ENCODE measurements around the gene SLC38A11.

SLC38A11 gene

DNA sequence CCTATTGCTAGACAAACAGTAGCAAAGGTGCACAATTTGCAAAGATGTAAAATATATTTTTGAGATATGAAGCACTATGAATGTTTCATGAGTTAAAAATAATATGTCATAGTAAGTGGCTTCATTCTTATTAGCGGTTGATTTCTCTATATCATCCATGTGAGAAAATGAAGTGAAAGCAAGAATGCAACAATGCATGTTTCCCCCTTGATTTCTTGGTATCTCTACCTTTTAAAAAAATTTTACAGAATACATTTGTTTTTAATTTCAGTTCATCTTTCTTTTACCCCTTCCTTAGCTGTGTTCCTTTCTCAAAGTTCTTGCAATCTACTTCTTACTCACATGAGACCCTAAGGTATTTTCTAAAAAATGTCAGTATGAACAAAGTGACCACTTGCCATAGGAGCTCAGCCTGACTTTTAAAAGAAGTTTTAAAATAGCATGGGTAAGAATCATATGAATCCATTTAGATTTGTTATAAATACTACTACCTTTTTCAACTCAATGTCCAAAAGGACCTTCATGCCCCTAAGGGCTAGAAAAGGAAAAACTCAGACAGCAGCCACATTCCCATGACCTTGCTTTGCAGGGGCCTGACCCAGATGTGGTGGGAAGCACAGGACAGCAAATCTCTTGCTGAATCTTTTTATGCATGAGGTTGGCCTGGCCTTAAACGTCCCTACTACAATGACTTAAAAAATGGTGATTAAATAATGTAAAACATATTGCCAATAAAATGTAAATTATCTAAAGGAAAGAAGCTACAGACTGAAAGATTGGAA, 14.8 kb upstream of the SLC38A11 start:
- 100% methylated on average over 1 of the region's 2 CpGs for WGBS (ENCODE audit: insufficient coverage)
- ChIA-PET POLR2A (no interaction called here), CTCF (interaction anchor here (0.9 kb wide), 1 partner anchor 11 kb away, joined by 3 read pairs; no protein-coding TSS in a partner anchor)

DNA sequence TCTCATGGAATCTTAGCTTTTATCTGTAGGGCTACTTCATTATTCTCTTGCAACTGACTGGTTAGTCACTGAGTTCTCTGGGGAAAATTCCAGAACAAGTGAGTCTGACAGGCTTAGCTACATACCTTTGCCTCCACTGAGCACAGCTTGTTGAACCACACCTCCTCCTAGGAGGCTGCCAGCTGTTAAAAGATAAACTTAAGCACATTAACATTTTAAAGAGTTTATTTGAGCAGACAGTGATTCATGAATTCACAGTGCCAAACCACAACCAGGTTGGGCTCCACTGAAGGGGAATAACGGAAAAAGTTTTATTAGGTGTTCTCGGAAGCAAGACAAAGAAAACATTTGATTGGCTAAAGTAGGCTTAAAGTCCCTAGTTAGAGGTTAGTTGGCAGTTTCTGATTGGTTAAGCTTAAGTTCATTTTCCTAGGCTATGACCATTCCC, 12.5 kb upstream of the SLC38A11 start:
- POLR2A ChIA-PET: interaction anchor here (1.1 kb wide), 1 partner anchor 16 kb away, joined by 3 read pairs; no protein-coding TSS in a partner anchor
- 100% methylated on average over 2 of the region's 2 CpGs for WGBS (ENCODE audit: insufficient coverage)
- CTCF ChIA-PET: interaction anchor here (0.8 to 1.5 kb wide), 3 partner anchors 12 to 24 kb away, joined by 3 to 4 read pairs (median 3); partner anchors contain the start of gene SLC38A11
- Histone ChIP-seq H3K27ac (ENCODE audit: insufficient read depth in 1 of 2, low read depth in 1 of 2, low read length in 2 of 2, poor library complexity in 1 of 2, severe bottlenecking in 2 of 2) (no peak overlapping the region), H3K36me3 (ENCODE audit: control insufficient read depth in 4 of 4, insufficient read depth in 4 of 4, low read length in 3 of 4) (no peaks in the 10 kb centered on the region), H3K27me3 (replicated peaks in 2 of 5; ENCODE audit: control insufficient read depth in 4 of 5, insufficient read depth in 5 of 5, low read length in 4 of 5) (no peaks in the 10 kb centered on the region), H3K4me3 (ENCODE audit: control insufficient read depth in 1 of 7, extremely low read depth in 1 of 7, insufficient read depth in 4 of 7, low read depth in 2 of 7, low read length in 6 of 7) (no peak overlapping the region), H3K9me3 (ENCODE audit: control extremely low read depth in 1 of 5, control insufficient read depth in 4 of 5, insufficient read depth in 2 of 5, low read depth in 1 of 5, low read length in 4 of 5) (peaks cover 0 to 3% (median 0%) of the 10 kb centered on the region in 5 experiments), H3K4me1 (ENCODE audit: control extremely low read depth in 1 of 4, control insufficient read depth in 4 of 4, insufficient read depth in 4 of 4, low read length in 3 of 4) (peaks cover 3 to 21% (median 9%) of the 10 kb centered on the region in 4 experiments)
- DNase-seq: no peak

More for the DNA sequence above, 14.8 kb upstream of the SLC38A11 start:
- Histone ChIP-seq H3K27ac (ENCODE audit: insufficient read depth in 1 of 2, low read depth in 1 of 2, low read length in 2 of 2, poor library complexity in 1 of 2, severe bottlenecking in 2 of 2) (no peak overlapping the region), H3K9me3 (ENCODE audit: control extremely low read depth in 1 of 5, control insufficient read depth in 4 of 5, insufficient read depth in 2 of 5, low read depth in 1 of 5, low read length in 4 of 5) (peaks cover 0 to 3% (median 0%) of the 10 kb centered on the region in 5 experiments), H3K4me1 (ENCODE audit: control extremely low read depth in 1 of 4, control insufficient read depth in 4 of 4, insufficient read depth in 4 of 4, low read length in 3 of 4) (peaks cover 0 to 6% (median under 1%) of the 10 kb centered on the region in 4 experiments), H3K4me3 (ENCODE audit: control insufficient read depth in 1 of 7, extremely low read depth in 1 of 7, insufficient read depth in 4 of 7, low read depth in 2 of 7, low read length in 6 of 7) (no peak overlapping the region), H3K36me3 (ENCODE audit: control insufficient read depth in 4 of 4, insufficient read depth in 4 of 4, low read length in 3 of 4) (no peaks in the 10 kb centered on the region), H3K27me3 (replicated peaks in 2 of 5; ENCODE audit: control insufficient read depth in 4 of 5, insufficient read depth in 5 of 5, low read length in 4 of 5) (no peaks in the 10 kb centered on the region)
- no peak for DNase-seq

DNA sequence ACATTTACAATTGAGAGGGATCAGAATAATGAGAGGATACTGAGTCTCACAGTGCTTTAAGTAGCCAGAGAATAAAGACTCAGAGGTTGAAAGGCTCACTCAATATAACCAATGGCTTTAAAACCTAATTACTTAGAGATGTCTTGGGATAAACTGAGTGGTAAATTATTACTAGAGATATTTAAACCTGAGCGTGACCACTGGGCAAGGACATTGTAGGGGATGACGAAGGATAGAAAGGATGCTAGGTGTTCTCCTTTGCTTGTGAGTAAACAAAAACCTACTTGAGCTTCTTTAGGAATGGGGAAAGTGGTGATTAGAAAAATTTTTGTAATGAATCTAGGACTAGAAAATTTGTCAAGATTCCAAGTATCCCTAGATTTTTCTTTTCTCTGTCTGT, 12.0 kb upstream of the SLC38A11 start:
- ChIA-PET POLR2A (interaction anchor here (1.1 kb wide), 1 partner anchor 16 kb away, joined by 3 read pairs; no protein-coding TSS in a partner anchor), CTCF (interaction anchor here (0.8 to 1.5 kb wide), 2 partner anchors 12 to 19 kb away, joined by 3 to 4 read pairs; partner anchors contain the start of gene SLC38A11)
- Histone ChIP-seq H3K4me3 (ENCODE audit: control insufficient read depth in 1 of 7, extremely low read depth in 1 of 7, insufficient read depth in 4 of 7, low read depth in 2 of 7, low read length in 6 of 7) (no peak overlapping the region), H3K27ac (ENCODE audit: insufficient read depth in 1 of 2, low read depth in 1 of 2, low read length in 2 of 2, poor library complexity in 1 of 2, severe bottlenecking in 2 of 2) (no peak overlapping the region), H3K36me3 (ENCODE audit: control insufficient read depth in 4 of 4, insufficient read depth in 4 of 4, low read length in 3 of 4) (no peaks in the 10 kb centered on the region), H3K27me3 (replicated peaks in 2 of 5; ENCODE audit: control insufficient read depth in 4 of 5, insufficient read depth in 5 of 5, low read length in 4 of 5) (no peaks in the 10 kb centered on the region), H3K9me3 (ENCODE audit: control extremely low read depth in 1 of 5, control insufficient read depth in 4 of 5, insufficient read depth in 2 of 5, low read depth in 1 of 5, low read length in 4 of 5) (peaks cover 0 to 3% (median 0%) of the 10 kb centered on the region in 5 experiments), H3K4me1 (ENCODE audit: control extremely low read depth in 1 of 4, control insufficient read depth in 4 of 4, insufficient read depth in 4 of 4, low read length in 3 of 4) (peaks cover 3 to 21% (median 9%) of the 10 kb centered on the region in 4 experiments)
- no peak for DNase-seq
- 100% methylated on average over 2 of the region's 2 CpGs for WGBS (ENCODE audit: insufficient coverage)

DNA sequence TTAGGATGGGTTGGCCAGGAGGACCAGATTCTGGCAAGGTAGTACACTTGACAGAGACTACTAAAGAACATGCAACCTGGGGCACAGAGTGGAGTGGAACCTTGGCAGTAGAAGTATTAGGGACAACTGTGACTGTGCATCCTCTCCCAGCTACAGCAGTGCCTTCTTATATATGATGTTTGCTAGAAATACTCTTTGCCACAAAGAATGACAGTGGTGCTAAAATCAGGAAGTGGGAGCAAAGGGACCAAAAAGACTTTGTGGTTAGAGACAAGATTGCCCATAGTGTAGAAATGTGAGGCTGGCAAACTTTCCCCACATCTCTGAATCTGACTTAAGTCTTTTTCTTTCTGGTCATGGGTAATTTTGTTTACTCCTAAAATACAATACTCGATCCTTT, 9.4 kb upstream of the SLC38A11 start:
- no peaks in the 10 kb centered on the region for H3K27me3 ChIP-seq (replicated peaks in 2 of 5; ENCODE audit: control insufficient read depth in 4 of 5, insufficient read depth in 5 of 5, low read length in 4 of 5)
- DNase-seq: peak; percentile 24 to 78 (median 76)
- no peak overlapping the region for H3K4me3 ChIP-seq (ENCODE audit: control insufficient read depth in 1 of 7, extremely low read depth in 1 of 7, insufficient read depth in 4 of 7, low read depth in 2 of 7, low read length in 6 of 7)
- H3K4me1 ChIP-seq (ENCODE audit: control extremely low read depth in 1 of 4, control insufficient read depth in 4 of 4, insufficient read depth in 4 of 4, low read length in 3 of 4): peaks cover 3 to 21% (median 9%) of the 10 kb centered on the region in 4 experiments
- H3K36me3 ChIP-seq (ENCODE audit: control insufficient read depth in 4 of 4, insufficient read depth in 4 of 4, low read length in 3 of 4): no peaks in the 10 kb centered on the region
- WGBS (ENCODE audit: insufficient coverage): no CpG with 5 or more reads among the region's 1 CpG
- no peak overlapping the region for H3K27ac ChIP-seq (ENCODE audit: insufficient read depth in 1 of 2, low read depth in 1 of 2, low read length in 2 of 2, poor library complexity in 1 of 2, severe bottlenecking in 2 of 2)
- no peaks in the 10 kb centered on the region for H3K9me3 ChIP-seq (ENCODE audit: control extremely low read depth in 1 of 5, control insufficient read depth in 4 of 5, insufficient read depth in 2 of 5, low read depth in 1 of 5, low read length in 4 of 5)
- CTCF ChIA-PET: interaction anchor here (0.6 kb wide), 1 partner anchor 202 kb away, joined by 3 read pairs; no protein-coding TSS in a partner anchor
- POLR2A ChIA-PET: interaction anchor here (0.6 to 1.1 kb wide), 2 partner anchors 9 to 55 kb away, joined by 3 read pairs; partner anchors contain the start of gene SLC38A11

DNA sequence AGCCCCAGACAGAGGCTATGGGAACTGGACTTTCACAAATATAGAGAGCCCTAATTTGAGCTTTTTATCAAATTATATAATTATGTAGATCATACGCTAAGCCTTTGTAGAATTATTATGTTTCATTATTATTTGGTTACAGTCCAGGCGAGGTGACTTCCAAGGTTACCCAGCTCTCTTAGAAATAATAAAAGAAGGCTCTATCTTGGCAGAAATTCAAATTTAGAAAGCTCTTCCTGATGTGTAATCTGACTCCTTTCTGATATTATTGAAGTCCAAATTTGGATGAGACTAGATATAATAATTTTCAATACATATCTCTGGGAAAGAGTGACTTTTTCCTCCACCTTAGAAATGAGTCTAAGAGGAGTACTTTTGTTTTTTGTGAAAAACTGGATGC, 4.8 kb upstream of the SLC38A11 start:
- CTCF ChIA-PET: interaction anchor here (1.2 kb wide), 1 partner anchor 34 kb away, joined by 4 read pairs; no protein-coding TSS in a partner anchor
- no CpG with 5 or more reads among the region's 2 CpGs for WGBS (ENCODE audit: insufficient coverage)

DNA sequence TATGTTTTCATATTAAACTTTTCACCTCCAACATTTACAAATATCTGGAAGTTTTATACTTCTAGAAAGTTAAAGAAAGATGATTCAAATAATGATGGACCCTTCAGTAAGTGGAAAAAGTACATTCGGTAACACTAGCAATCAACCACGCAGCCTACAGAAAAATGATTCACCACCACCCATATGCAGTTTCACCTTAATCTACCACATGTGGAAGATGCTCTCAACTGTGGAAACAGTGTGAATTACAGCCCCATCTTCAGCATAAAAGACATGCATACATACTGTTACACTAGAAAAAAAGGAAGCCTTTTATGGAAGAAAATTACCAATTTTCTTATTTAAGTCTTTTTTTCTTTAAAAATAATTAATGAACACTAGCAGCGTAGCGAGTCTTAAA, 1.1 kb downstream of the SLC38A11 start:
- ChIA-PET CTCF (interaction anchor here (0.7 to 1.6 kb wide), 2 partner anchors 23 to 170 kb away, joined by 3 read pairs; no protein-coding TSS in a partner anchor), POLR2A (no interaction called here)
- no peaks in the 10 kb centered on the region for H3K36me3 ChIP-seq (ENCODE audit: control insufficient read depth in 4 of 4, insufficient read depth in 4 of 4, low read length in 3 of 4)
- peak in 1 of 3 donors; percentile 40 for DNase-seq
- 94% methylated on average over 3 of the region's 4 CpGs for WGBS (ENCODE audit: insufficient coverage)
- H3K4me3 ChIP-seq (ENCODE audit: control insufficient read depth in 1 of 7, extremely low read depth in 1 of 7, insufficient read depth in 4 of 7, low read depth in 2 of 7, low read length in 6 of 7): no peak overlapping the region
- H3K4me1 ChIP-seq (ENCODE audit: control extremely low read depth in 1 of 4, control insufficient read depth in 4 of 4, insufficient read depth in 4 of 4, low read length in 3 of 4): peaks cover 3 to 14% (median 9%) of the 10 kb centered on the region in 4 experiments
- no peaks in the 10 kb centered on the region for H3K9me3 ChIP-seq (ENCODE audit: control extremely low read depth in 1 of 5, control insufficient read depth in 4 of 5, insufficient read depth in 2 of 5, low read depth in 1 of 5, low read length in 4 of 5)
- peaks cover 0 to 4% (median 0%) of the 10 kb centered on the region in 5 experiments for H3K27me3 ChIP-seq (replicated peaks in 2 of 5; ENCODE audit: control insufficient read depth in 4 of 5, insufficient read depth in 5 of 5, low read length in 4 of 5)
- H3K27ac ChIP-seq (ENCODE audit: insufficient read depth in 1 of 2, low read depth in 1 of 2, low read length in 2 of 2, poor library complexity in 1 of 2, severe bottlenecking in 2 of 2): no peak overlapping the region

More for the DNA sequence above, 4.8 kb upstream of the SLC38A11 start:
- Histone ChIP-seq H3K4me1 (ENCODE audit: control extremely low read depth in 1 of 4, control insufficient read depth in 4 of 4, insufficient read depth in 4 of 4, low read length in 3 of 4) (peaks cover 3 to 15% (median 10%) of the 10 kb centered on the region in 4 experiments), H3K4me3 (ENCODE audit: control insufficient read depth in 1 of 7, extremely low read depth in 1 of 7, insufficient read depth in 4 of 7, low read depth in 2 of 7, low read length in 6 of 7) (no peak overlapping the region), H3K9me3 (ENCODE audit: control extremely low read depth in 1 of 5, control insufficient read depth in 4 of 5, insufficient read depth in 2 of 5, low read depth in 1 of 5, low read length in 4 of 5) (no peaks in the 10 kb centered on the region), H3K27me3 (replicated peaks in 2 of 5; ENCODE audit: control insufficient read depth in 4 of 5, insufficient read depth in 5 of 5, low read length in 4 of 5) (peaks cover 0 to under 1% (median 0%) of the 10 kb centered on the region in 5 experiments), H3K36me3 (ENCODE audit: control insufficient read depth in 4 of 4, insufficient read depth in 4 of 4, low read length in 3 of 4) (no peaks in the 10 kb centered on the region), H3K27ac (ENCODE audit: insufficient read depth in 1 of 2, low read depth in 1 of 2, low read length in 2 of 2, poor library complexity in 1 of 2, severe bottlenecking in 2 of 2) (no peak overlapping the region)
- POLR2A ChIA-PET: no interaction called here
- DNase-seq: no peak

All from common myeloid progenitor, CD34-positive (primary cell).